GM10248 (cell line): Measurements from ENCODE around the gene VWA3B.

Experiments
- CTCF ChIA-PET: fragments of 300-600 bp; sonication (Branson Sonifier 250); formaldehyde crosslinking; extraction: SDS; loops from one replicate; lab custom pipeline; 2021; ENCODE audit warnings: antibody characterized with exemption; lab: Yijun Ruan, JAX
- POLR2A ChIA-PET: fragments of 350-650 bp; sonication (Branson Sonifier 250); formaldehyde crosslinking; extraction: SDS; loops from one replicate; lab custom pipeline; 2020; ENCODE audit warnings: antibody characterized with exemption; lab: Yijun Ruan, JAX
- DNase-seq: peaks from one replicate; pipeline ENCODE4 v3.0.0; 2012; ENCODE audit errors: extremely low spot score
- CTCF ChIP-seq: IDR thresholded peaks from 2 replicates; pipeline ENCODE4 v1.5.1; 2012; ENCODE audit warnings: mild to moderate bottlenecking, low read depth; ENCODE audit errors: extremely low read depth, missing control alignments, control extremely low read depth

VWA3B gene

GRCh38 chr2:98293931-98294687, 207.1 kb downstream of the VWA3B start:
- no peak for DNase-seq
- ChIA-PET CTCF (no interaction called here), POLR2A (no interaction called here)

GRCh38 chr2:98294711-98295110, 207.7 kb downstream of the VWA3B start:
- ChIA-PET CTCF (interaction anchor here (2.5 kb wide), 1 partner anchor 12 kb away, joined by 6 read pairs; no protein-coding TSS in a partner anchor), POLR2A (no interaction called here)
- no peak for TF ChIP-seq CTCF
- no peak for DNase-seq

More at GRCh38 chr2:98293931-98294687, 207.1 kb downstream of the VWA3B start:
- no peak for TF ChIP-seq CTCF

DNA sequence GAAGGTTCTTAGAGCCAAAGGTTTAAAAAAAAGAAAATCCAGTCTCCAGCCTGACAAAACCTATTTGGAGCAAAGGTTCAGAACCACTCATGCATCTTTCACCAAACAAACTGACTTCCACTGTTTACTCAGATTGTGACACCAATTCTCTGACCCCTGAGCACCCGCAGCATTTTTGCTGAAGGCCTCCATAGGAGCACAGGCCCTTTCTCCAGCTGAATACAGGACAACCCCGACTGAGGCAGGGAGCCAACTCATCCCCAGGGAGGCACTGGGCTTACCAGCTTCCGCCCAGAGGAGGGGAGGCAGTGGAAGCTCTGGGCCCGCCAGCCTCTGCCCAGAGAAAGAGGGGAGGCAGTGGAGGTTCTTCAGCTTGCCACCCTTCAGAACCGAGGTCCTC, 208.3 kb downstream of the VWA3B start:
- ChIA-PET POLR2A (no interaction called here), CTCF (interaction anchor here (0.9 to 2.5 kb wide), 2 partner anchors 11 to 117 kb away, joined by 3 to 6 read pairs; no protein-coding TSS in a partner anchor)
- DNase-seq: no peak
- TF ChIP-seq CTCF: no peak

- no peak for DNase-seq
- CTCF ChIA-PET: interaction anchor here (0.9 to 2.5 kb wide), 2 partner anchors 10 to 116 kb away, joined by 3 to 6 read pairs; no protein-coding TSS in a partner anchor
- no peak for TF ChIP-seq CTCF
- POLR2A ChIA-PET: no interaction called here
Observed at GRCh38 chr2:98295721-98296414, 208.9 kb downstream of the VWA3B start.

- ChIA-PET CTCF (interaction anchor here (2.5 kb wide), 1 partner anchor 10 kb away, joined by 6 read pairs; no protein-coding TSS in a partner anchor), POLR2A (no interaction called here)
- DNase-seq: no peak
- no peak for TF ChIP-seq CTCF
Observed at GRCh38 chr2:98296440-98296839, 209.5 kb downstream of the VWA3B start.

DNA sequence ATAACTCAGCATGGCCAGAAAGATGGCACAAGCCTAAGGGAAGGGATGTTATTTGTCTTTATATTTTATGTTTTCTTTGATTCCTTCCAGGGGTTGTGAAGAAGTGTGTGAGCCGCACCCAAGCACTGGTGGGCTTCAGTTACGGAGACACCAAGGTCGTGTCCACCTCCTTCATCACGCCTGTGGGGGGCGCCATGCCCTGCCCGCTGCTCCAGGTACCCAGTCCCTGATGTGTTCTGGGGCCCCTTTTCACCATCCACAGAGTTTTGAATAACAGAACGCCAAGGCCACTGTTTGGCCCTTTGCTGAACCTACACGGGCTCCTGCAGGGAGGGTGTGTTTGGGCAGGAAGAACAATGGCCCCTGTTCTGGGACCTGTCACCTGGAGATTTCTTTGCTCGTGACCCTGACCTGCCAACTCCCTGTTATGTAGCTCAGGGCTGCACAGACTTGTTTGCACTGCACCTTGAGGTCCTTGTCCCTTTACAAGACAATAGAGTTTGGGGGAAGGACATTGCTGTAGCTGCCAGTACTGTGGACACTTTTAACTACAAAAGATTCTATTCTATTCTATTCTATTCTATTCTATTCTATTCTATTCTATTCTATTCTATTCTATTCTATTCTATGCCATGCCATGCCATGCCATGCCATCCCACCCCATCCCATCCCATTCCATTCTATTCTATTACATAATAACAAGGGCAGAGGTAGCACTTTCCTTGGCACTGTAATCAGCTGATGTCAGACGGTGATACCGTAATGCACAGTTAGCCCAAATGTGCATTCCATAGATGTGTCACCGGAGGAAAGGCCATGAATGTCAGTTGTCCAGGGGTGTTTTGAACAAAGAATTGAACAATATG, 211.1 kb downstream of the VWA3B start:
- CTCF ChIA-PET: no interaction called here
- TF ChIP-seq CTCF: no peak
- DNase-seq: no peak
- POLR2A ChIA-PET: no interaction called here
